HepG2 (cell line): Measurements from ENCODE around the gene PELI3. TPM values are rescaled to one million over a fixed set of nuclear protein-coding genes. Genes with fewer than 3 reads are reported as not detected.

Source experiments
- ETV6 ChIP-seq: sonication (generic); formaldehyde crosslinking; conservative IDR thresholded peaks from 2 replicates; pipeline ENCODE4 v1.4.0; 2020; ENCODE audit warnings: missing genetic modification reagents
- HDAC1 ChIP-seq: sonication (generic); formaldehyde crosslinking; IDR thresholded peaks from 2 replicates; pipeline ENCODE4 v1.5.1; 2020; ENCODE audit warnings: mild to moderate bottlenecking, missing genetic modification reagents
- ISX ChIP-seq: sonication (generic); formaldehyde crosslinking; conservative IDR thresholded peaks from 2 replicates; pipeline ENCODE4 v1.5.0; 2020; ENCODE audit warnings: missing genetic modification reagents
- KLF11 ChIP-seq: IDR thresholded peaks from 2 replicates; pipeline ENCODE4 v1.6.1; 2016; ENCODE audit warnings: missing compliant biosample characterization
- MEIS1 ChIP-seq: sonication (generic); formaldehyde crosslinking; IDR thresholded peaks from 2 replicates; pipeline ENCODE4 v1.9.0; 2021; ENCODE audit warnings: mild to moderate bottlenecking, missing genetic modification reagents, moderate library complexity, borderline replicate concordance
- NFIB ChIP-seq: sonication (generic); formaldehyde crosslinking; IDR thresholded peaks from 2 replicates; pipeline ENCODE4 v1.9.0; 2021; ENCODE audit warnings: missing genetic modification reagents, mild to moderate bottlenecking, borderline replicate concordance
- RAD21 ChIP-seq: fragments of 450-650 bp; formaldehyde crosslinking; IDR thresholded peaks from 2 replicates; pipeline ENCODE4 v1.5.0; 2020; ENCODE audit warnings: mild to moderate bottlenecking
- RBM22 ChIP-seq: fragments of 200-400 bp; formaldehyde crosslinking; optimal IDR thresholded peaks from 2 replicates; pipeline ENCODE3; 2017; ENCODE audit warnings: mild to moderate bottlenecking, low read length, moderate library complexity
- SRY ChIP-seq: sonication (generic); formaldehyde crosslinking; IDR thresholded peaks from 2 replicates; pipeline ENCODE4 v1.8.0; 2022; ENCODE audit warnings: mild to moderate bottlenecking, missing genetic modification reagents
- THYN1 ChIP-seq: sonication (generic); formaldehyde crosslinking; IDR thresholded peaks from 2 replicates; pipeline ENCODE4 v1.8.1; 2023; ENCODE audit warnings: low read depth, mild to moderate bottlenecking, moderate library complexity, missing genetic modification reagents, borderline replicate concordance
- U2AF1 ChIP-seq: fragments of 200-400 bp; formaldehyde crosslinking; optimal IDR thresholded peaks from 2 replicates; pipeline ENCODE3; 2017; ENCODE audit warnings: mild to moderate bottlenecking, low read depth, low read length
- ZBTB21 ChIP-seq: sonication (generic); formaldehyde crosslinking; IDR thresholded peaks from 2 replicates; pipeline ENCODE4 v1.4.0; 2020; ENCODE audit warnings: missing genetic modification reagents
- ZEB1 ChIP-seq: IDR thresholded peaks from 2 replicates; pipeline ENCODE4 v1.6.1; 2012; ENCODE audit warnings: mild to moderate bottlenecking, low read depth, inconsistent platforms; ENCODE audit not compliant: insufficient replicate concordance
- ZFP1 ChIP-seq: IDR thresholded peaks from 2 replicates; pipeline ENCODE4 v1.6.1; 2016
- ZNF773 ChIP-seq: sonication (generic); formaldehyde crosslinking; IDR thresholded peaks from 2 replicates; pipeline ENCODE4 v1.4.0; 2020; ENCODE audit warnings: missing genetic modification reagents, borderline replicate concordance
- polyA plus RNA-seq, 8 experiments: library from polyadenylated mRNA; depleted of rRNA in 3 of 8; stranded (reverse) in 7 of 8; unstranded in 1 of 8; fragments of >200 nt; fragmentation: Illumina TruSeq in 4 of 8; extraction: Trizol in 4 of 8; gene quantifications; 2 replicates each; pipeline versions ENCODE4 v1.2.1 to v1.2.3, GENCODE V29; 2011 to 2016; ENCODE audit warnings: low read depth in 4 of 8, missing spikeins in 1 of 8, mixed read lengths in 1 of 8; ENCODE audit not compliant: insufficient read depth in 1 of 8
- total RNA-seq, 5 experiments: library from RNA; depleted of rRNA; stranded (reverse); fragments of >200 nt; fragmentation: Illumina TruSeq; extraction: Trizol; gene quantifications; 2 replicates each; pipeline ENCODE4 v1.2.3, GENCODE V29; 2016; ENCODE audit warnings: low read depth in 1 of 5
- TF ChIP-seq, protein P1 (sequence below): sonication (generic); formaldehyde crosslinking; IDR thresholded peaks from 2 replicates; pipeline ENCODE4 v1.5.0; 2020; ENCODE audit warnings: mild to moderate bottlenecking, missing genetic modification reagents
- TF ChIP-seq, protein P2 (sequence below): IDR thresholded peaks from 2 replicates; pipeline ENCODE4 v1.6.1; 2016; ENCODE audit warnings: missing biosample characterization, missing genetic modification reagents, low read depth
- TF ChIP-seq, protein P3 (sequence below): sonication (generic); formaldehyde crosslinking; IDR thresholded peaks from 2 replicates; pipeline ENCODE4 v1.4.0; 2020; ENCODE audit warnings: missing genetic modification reagents, borderline replicate concordance
- TF ChIP-seq, protein P4 (sequence below), 2 experiments: sonication (generic) in 1 of 2; formaldehyde crosslinking in 1 of 2; IDR thresholded peaks; 2 replicates each; pipeline versions ENCODE4 v1.6.1 to v1.9.0; 2014 to 2022; ENCODE audit warnings: antibody characterized with exemption in 1 of 2, borderline replicate concordance in 1 of 2, inconsistent platforms in 1 of 2, low read depth in 1 of 2, missing genetic modification reagents in 1 of 2

PELI3 gene
- total and polyA plus RNA-seq, 2 of the 13 experiments (the other 11 are each of a cell fraction or from before 2014, with no cell fraction given), result 2.0 to 4.0 TPM

DNA sequence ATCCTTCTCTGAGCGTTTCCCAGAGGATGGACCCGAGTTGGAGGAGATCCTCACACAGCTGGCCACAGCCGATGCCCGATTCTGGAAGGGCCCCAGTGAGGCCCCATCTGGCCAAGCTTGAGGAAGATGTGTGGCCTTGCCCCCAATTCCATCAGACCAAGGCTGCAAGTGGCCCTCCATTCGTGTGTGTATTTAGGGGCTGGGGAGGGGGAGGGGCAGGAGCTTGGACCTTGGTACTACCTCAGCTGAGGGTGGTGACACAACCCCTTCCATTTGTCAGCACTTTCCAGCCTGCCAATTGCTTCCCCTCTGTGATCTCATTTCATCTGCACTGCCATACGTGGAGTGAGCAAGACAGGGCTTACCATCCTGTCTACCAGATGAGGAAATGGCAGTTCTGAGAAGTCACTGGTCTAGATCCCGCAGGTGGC is 42.4 kb downstream of the PELI3 start (continued):
- TF ChIP-seq, protein P1, sequence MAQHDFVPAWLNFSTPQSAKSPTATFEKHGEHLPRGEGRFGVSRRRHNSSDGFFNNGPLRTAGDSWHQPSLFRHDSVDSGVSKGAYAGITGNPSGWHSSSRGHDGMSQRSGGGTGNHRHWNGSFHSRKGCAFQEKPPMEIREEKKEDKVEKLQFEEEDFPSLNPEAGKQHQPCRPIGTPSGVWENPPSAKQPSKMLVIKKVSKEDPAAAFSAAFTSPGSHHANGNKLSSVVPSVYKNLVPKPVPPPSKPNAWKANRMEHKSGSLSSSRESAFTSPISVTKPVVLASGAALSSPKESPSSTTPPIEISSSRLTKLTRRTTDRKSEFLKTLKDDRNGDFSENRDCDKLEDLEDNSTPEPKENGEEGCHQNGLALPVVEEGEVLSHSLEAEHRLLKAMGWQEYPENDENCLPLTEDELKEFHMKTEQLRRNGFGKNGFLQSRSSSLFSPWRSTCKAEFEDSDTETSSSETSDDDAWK (CRISPR knock-in tag), result no peak
- TF ChIP-seq KLF11 (CRISPR knock-in tag) (no peak), ISX (CRISPR knock-in tag) (no peak), ZEB1 (no peak), ZNF773 (CRISPR knock-in tag) (no peak), RBM22 (no peak), ZFP1 (CRISPR knock-in tag) (no peak), HDAC1 (0 out of 2 replicates have a peak, but pooled peaks have one; percentile 46), ZBTB21 (0 out of 2 replicates have a peak, but pooled peaks have one; percentile 63), ETV6 (CRISPR knock-in tag) (no peak), U2AF1 (no peak), RAD21 (CRISPR knock-in tag) (no peak), SRY (CRISPR knock-in tag) (no peak), NFIB (CRISPR knock-in tag) (no peak), THYN1 (CRISPR knock-in tag) (no peak), MEIS1 (CRISPR knock-in tag) (no peak)
- TF ChIP-seq, protein P2, sequence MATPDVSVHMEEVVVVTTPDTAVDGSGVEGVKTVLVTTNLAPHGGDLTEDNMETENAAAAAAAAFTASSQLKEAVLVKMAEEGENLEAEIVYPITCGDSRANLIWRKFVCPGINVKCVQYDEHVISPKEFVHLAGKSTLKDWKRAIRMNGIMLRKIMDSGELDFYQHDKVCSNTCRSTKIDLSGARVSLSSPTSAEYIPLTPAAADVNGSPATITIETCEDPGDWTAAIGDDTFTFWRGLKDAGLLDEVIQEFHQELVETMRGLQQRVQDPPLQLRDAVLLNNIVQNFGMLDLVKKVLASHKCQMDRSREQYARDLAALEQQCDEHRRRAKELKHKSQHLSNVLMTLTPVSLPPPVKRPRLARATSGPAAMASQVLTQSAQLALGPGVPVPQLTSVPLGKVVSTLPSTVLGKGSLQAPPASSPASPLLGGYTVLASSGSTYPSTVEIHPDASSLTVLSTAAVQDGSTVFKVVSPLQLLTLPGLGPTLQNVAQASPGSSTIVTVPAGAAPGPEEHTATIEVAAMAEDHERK (CRISPR knock-in tag), result no peak
- TF ChIP-seq, protein P3, sequence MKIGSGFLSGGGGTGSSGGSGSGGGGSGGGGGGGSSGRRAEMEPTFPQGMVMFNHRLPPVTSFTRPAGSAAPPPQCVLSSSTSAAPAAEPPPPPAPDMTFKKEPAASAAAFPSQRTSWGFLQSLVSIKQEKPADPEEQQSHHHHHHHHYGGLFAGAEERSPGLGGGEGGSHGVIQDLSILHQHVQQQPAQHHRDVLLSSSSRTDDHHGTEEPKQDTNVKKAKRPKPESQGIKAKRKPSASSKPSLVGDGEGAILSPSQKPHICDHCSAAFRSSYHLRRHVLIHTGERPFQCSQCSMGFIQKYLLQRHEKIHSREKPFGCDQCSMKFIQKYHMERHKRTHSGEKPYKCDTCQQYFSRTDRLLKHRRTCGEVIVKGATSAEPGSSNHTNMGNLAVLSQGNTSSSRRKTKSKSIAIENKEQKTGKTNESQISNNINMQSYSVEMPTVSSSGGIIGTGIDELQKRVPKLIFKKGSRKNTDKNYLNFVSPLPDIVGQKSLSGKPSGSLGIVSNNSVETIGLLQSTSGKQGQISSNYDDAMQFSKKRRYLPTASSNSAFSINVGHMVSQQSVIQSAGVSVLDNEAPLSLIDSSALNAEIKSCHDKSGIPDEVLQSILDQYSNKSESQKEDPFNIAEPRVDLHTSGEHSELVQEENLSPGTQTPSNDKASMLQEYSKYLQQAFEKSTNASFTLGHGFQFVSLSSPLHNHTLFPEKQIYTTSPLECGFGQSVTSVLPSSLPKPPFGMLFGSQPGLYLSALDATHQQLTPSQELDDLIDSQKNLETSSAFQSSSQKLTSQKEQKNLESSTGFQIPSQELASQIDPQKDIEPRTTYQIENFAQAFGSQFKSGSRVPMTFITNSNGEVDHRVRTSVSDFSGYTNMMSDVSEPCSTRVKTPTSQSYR (CRISPR knock-in tag), result peak; percentile 87
- TF ChIP-seq, protein P4, sequence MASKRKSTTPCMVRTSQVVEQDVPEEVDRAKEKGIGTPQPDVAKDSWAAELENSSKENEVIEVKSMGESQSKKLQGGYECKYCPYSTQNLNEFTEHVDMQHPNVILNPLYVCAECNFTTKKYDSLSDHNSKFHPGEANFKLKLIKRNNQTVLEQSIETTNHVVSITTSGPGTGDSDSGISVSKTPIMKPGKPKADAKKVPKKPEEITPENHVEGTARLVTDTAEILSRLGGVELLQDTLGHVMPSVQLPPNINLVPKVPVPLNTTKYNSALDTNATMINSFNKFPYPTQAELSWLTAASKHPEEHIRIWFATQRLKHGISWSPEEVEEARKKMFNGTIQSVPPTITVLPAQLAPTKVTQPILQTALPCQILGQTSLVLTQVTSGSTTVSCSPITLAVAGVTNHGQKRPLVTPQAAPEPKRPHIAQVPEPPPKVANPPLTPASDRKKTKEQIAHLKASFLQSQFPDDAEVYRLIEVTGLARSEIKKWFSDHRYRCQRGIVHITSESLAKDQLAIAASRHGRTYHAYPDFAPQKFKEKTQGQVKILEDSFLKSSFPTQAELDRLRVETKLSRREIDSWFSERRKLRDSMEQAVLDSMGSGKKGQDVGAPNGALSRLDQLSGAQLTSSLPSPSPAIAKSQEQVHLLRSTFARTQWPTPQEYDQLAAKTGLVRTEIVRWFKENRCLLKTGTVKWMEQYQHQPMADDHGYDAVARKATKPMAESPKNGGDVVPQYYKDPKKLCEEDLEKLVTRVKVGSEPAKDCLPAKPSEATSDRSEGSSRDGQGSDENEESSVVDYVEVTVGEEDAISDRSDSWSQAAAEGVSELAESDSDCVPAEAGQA (IDR thresholded peaks at IDR 0.05; ENCODE audit: low read depth), result 0 out of 2 replicates have a peak, but pooled peaks have one; percentile 9
- TF ChIP-seq, protein P4 (CRISPR knock-in tag; IDR thresholded peaks at IDR 0.05; ENCODE audit: borderline replicate concordance), result no peak
